A549 (cell line): ENCODE data around the gene LMF2. TPM values are rescaled to one million over a fixed set of nuclear protein-coding genes. Genes with fewer than 3 reads are reported as not detected.

Source experiments
- ATAC-seq, 2 experiments: fragments of 200-7000 bp in 1 of 2; fragments of >200 bp in 1 of 2; cut with Nextera tagmentation in 1 of 2; cut with Tn5 transposase in 1 of 2; 3 replicates each; pipeline versions ENCODE4 v1.8.0 to v1.9.1; 2018 to 2020; ENCODE audit warnings: mild to moderate bottlenecking in 1 of 2, moderate library complexity in 1 of 2
- CTCF ChIA-PET: fragments of 300-600 bp; sonication (Branson Sonifier 250); formaldehyde crosslinking; extraction: SDS; loops from one replicate; lab custom pipeline; 2021; ENCODE audit warnings: antibody characterized with exemption, inconsistent platforms; lab: Yijun Ruan, JAX
- POLR2A ChIA-PET: fragments of 350-600 bp; formaldehyde crosslinking; extraction: SDS; loops from one replicate; lab custom pipeline; 2021; ENCODE audit warnings: antibody characterized with exemption, inconsistent platforms; lab: Yijun Ruan, JAX
- DNase-seq, 2 experiments: peaks; one replicate each; pipeline versions ENCODE4 v3.0.0 to v3.0.0-alpha.2; 2011 to 2016; ENCODE audit warnings: low read depth in 1 of 2, low spot score in 1 of 2
- FAIRE-seq: peaks from 2 replicates; lab custom pipeline; 2011; peaks lifted over from hg19 to GRCh38; lab: Jason Lieb, UNC
- H3K27ac ChIP-seq, 2 experiments: fragments of >200 bp; sonication (Bioruptor Twin); formaldehyde crosslinking; 3 replicates each; pipeline ENCODE4 v1.5.1; 2016 to 2017
- H3K4me1 ChIP-seq: fragments of >200 bp; sonication (Bioruptor Twin); formaldehyde crosslinking; 3 replicates; pipeline ENCODE4 v1.6.1; 2016
- H3K4me2 ChIP-seq: fragments of >200 bp; sonication (Bioruptor Twin); formaldehyde crosslinking; 3 replicates; pipeline ENCODE4 v1.6.1; 2016
- H3K4me3 ChIP-seq: fragments of >200 bp; sonication (Bioruptor Twin); formaldehyde crosslinking; 3 replicates; pipeline ENCODE4 v1.5.1; 2016
- H3K9me3 ChIP-seq: fragments of >200 bp; sonication (Bioruptor Twin); formaldehyde crosslinking; 3 replicates; pipeline ENCODE4 v1.6.1; 2016
- CBX2 ChIP-seq: fragments of 200-600 bp; sonication (generic); IDR thresholded peaks from 2 replicates; pipeline ENCODE4 v1.6.1; 2016; ENCODE audit warnings: low read depth, mild to moderate bottlenecking, borderline replicate concordance
- CHD2 ChIP-seq: fragments of 150-350 bp; IDR thresholded peaks from 2 replicates; pipeline ENCODE4 v1.6.1; 2014; ENCODE audit warnings: low read length; ENCODE audit not compliant: partially characterized antibody
- CHD4 ChIP-seq: fragments of 200-600 bp; sonication (generic); IDR thresholded peaks from 2 replicates; pipeline ENCODE4 v1.6.1; 2016; ENCODE audit warnings: antibody characterized with exemption, mild to moderate bottlenecking, borderline replicate concordance
- EHF ChIP-seq: fragments of 250-450 bp; sonication (Bioruptor Pico); IDR thresholded peaks from 2 replicates; pipeline ENCODE4 v1.5.0; 2020; ENCODE audit warnings: mild to moderate bottlenecking
- EP300 ChIP-seq, 2 experiments: fragments of >200 bp; sonication (Bioruptor Twin); formaldehyde crosslinking; IDR thresholded peaks; 2 replicates in 1 of 2; 3 replicates in 1 of 2; pipeline ENCODE4 v1.6.1; 2016 to 2017
- FOSB ChIP-seq: fragments of 250-450 bp; sonication (Bioruptor Pico); IDR thresholded peaks from 2 replicates; pipeline ENCODE4 v1.5.0; 2020; ENCODE audit warnings: mild to moderate bottlenecking, moderate library complexity
- FOSL2 ChIP-seq, 2 experiments: fragments of 450-650 bp in 1 of 2; fragments of >200 bp in 1 of 2; sonication (Bioruptor Twin) in 1 of 2; formaldehyde crosslinking; IDR thresholded peaks; 2 replicates each; pipeline versions ENCODE4 v1.5.0 to v1.6.1; 2016 to 2020; ENCODE audit warnings: mild to moderate bottlenecking in 1 of 2, moderate library complexity in 1 of 2
- FOXS1 ChIP-seq: fragments of 250-450 bp; sonication (Bioruptor Pico); IDR thresholded peaks from 2 replicates; pipeline ENCODE4 v1.5.0; 2020; ENCODE audit warnings: mild to moderate bottlenecking, moderate library complexity
- HDAC2 ChIP-seq: fragments of 200-600 bp; sonication (generic); IDR thresholded peaks from 2 replicates; pipeline ENCODE4 v1.6.1; 2016
- HEYL ChIP-seq: fragments of 250-450 bp; sonication (Bioruptor Pico); IDR thresholded peaks from 2 replicates; pipeline ENCODE4 v1.8.0; 2021; ENCODE audit warnings: mild to moderate bottlenecking, moderate library complexity
- HOXB13 ChIP-seq: fragments of 250-450 bp; sonication (Bioruptor Pico); IDR thresholded peaks from 2 replicates; pipeline ENCODE4 v1.5.0; 2020; ENCODE audit warnings: low read depth, mild to moderate bottlenecking, moderate library complexity
- HOXB5 ChIP-seq: fragments of 250-450 bp; sonication (Bioruptor Pico); IDR thresholded peaks from 2 replicates; pipeline ENCODE4 v1.5.0; 2020; ENCODE audit warnings: mild to moderate bottlenecking, moderate library complexity
- JUN ChIP-seq, 2 experiments: fragments of >200 bp; sonication (Bioruptor Twin); formaldehyde crosslinking; IDR thresholded peaks; 2 replicates in 1 of 2; 3 replicates in 1 of 2; pipeline ENCODE4 v1.6.1; 2016 to 2017
- KDM1A ChIP-seq: fragments of 200-600 bp; sonication (generic); IDR thresholded peaks from 2 replicates; pipeline ENCODE4 v1.6.1; 2016; ENCODE audit warnings: low read depth, mild to moderate bottlenecking
- MAFK ChIP-seq: fragments of 450-650 bp; IDR thresholded peaks from 2 replicates; pipeline ENCODE4 v1.6.1; 2014; ENCODE audit not compliant: partially characterized antibody
- MYC ChIP-seq: IDR thresholded peaks from 2 replicates; pipeline ENCODE4 v1.6.1; 2012; ENCODE audit warnings: mild to moderate bottlenecking, inconsistent platforms, low read length, improper control_type of control experiment, borderline replicate concordance
- PHF8 ChIP-seq: fragments of 200-600 bp; sonication (generic); IDR thresholded peaks from 2 replicates; pipeline ENCODE4 v1.6.1; 2016; ENCODE audit warnings: low read depth, mild to moderate bottlenecking, antibody characterized with exemption, moderate library complexity, borderline replicate concordance
- POLR2A ChIP-seq: IDR thresholded peaks from 2 replicates; pipeline ENCODE4 v1.6.1; 2012; ENCODE audit warnings: mild to moderate bottlenecking, low read length
- POLR2AphosphoS2 ChIP-seq: conservative IDR thresholded peaks from 2 replicates; pipeline ENCODE4 v1.6.1; 2012; ENCODE audit warnings: low read length, improper control_type of control experiment, inconsistent platforms
- RCOR1 ChIP-seq: fragments of 150-350 bp; IDR thresholded peaks from 2 replicates; pipeline ENCODE4 v1.6.1; 2014; ENCODE audit warnings: antibody characterized with exemption, low read length, low read depth
- TP53 ChIP-seq: fragments of 250-450 bp; sonication (Bioruptor Pico); IDR thresholded peaks from 2 replicates; pipeline ENCODE4 v1.5.0; 2021; ENCODE audit warnings: mild to moderate bottlenecking, moderate library complexity
- WGBS: methylation state at CpG from one replicate; pipeline ENCODE4 v1.1.6; 2017; ENCODE audit errors: missing lambda C conversion rate; 5-methylcytosine and 5-hydroxymethylcytosine counted together
- polyA plus RNA-seq, 4 experiments: library from polyadenylated mRNA; depleted of rRNA in 3 of 4; stranded (reverse); fragments of >200 nt; fragmentation: RNase III in 1 of 4; extraction: RNeasy Plus Mini Kit Qiagen cat#74134 plus additional on column Dnase treatment in 1 of 4; gene quantifications; 2 replicates in 3 of 4; 3 replicates in 1 of 4; pipeline ENCODE4 v1.2.3, GENCODE V29; 2011 to 2017
- TF ChIP-seq, protein P1 (sequence below): fragments of 200-600 bp; sonication (generic); IDR thresholded peaks from 2 replicates; pipeline ENCODE4 v1.6.1; 2016; ENCODE audit warnings: antibody characterized with exemption, mild to moderate bottlenecking, moderate library complexity

LMF2 gene
- polyA plus RNA-seq, 2 of the 4 experiments (the other 2 are of a cell fraction) = 13.0 to 32.5 TPM

DNA sequence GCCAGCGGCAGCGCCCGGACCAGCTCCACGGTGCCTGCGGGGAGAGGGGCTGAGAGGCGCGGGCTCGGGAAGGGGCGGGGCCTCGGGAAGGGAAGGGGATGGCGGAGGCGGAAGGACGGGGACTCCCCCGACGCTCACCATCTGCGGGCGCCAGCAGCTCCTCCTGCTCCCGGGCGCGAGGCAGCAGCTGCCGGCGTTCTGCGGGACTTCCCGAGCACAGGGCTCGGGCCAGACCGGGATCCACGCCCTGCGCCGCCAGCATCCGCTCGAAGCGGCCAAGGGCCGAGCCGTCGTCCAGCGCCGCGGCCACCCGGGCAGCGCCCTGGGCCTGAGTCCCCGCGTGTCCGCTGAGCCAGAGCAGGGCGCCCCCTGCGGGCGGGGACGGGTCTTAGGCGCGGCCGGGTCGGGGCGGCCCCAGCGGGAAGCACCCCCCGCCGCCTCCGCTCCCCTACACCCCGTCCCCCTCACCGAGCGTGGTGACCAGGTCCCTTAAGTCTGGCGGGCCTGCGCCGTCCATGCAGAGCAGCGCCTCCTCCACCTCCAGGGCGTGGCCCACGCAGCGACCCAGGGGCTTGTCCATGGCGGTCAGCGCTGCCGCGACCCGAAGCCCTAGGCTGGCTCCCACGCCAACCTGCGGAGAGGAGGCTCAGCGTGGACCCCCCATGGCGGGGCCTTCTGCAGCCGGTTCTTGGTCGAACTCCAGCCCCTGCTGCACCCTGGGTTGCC, 18.8 kb upstream of the LMF2 start (continued):
- 0 out of 2 replicates have a peak, but pooled peaks have one; percentile 17 for TF ChIP-seq MYC
- no peak for TF ChIP-seq CBX2
- no peak for TF ChIP-seq KDM1A
- no peak for TF ChIP-seq EP300 (IDR thresholded peaks at IDR 0.05)
- TF ChIP-seq RCOR1 = no peak
- no peak for TF ChIP-seq CHD2
- TF ChIP-seq MAFK = no peak
- peak; percentile 39; the same call in 1 of the 2 replicates for TF ChIP-seq PHF8
- TF ChIP-seq HOXB5 (CRISPR knock-in tag) = no peak
- no peak for TF ChIP-seq POLR2AphosphoS2
- no peak for TF ChIP-seq HDAC2
- TF ChIP-seq FOXS1 (CRISPR knock-in tag) = no peak
- no peak for TF ChIP-seq FOSB (CRISPR knock-in tag)
- no peak for TF ChIP-seq HOXB13 (CRISPR knock-in tag)
- TF ChIP-seq POLR2A = peak; percentile 23
- TF ChIP-seq EHF (CRISPR knock-in tag) = no peak
- no peak for TF ChIP-seq HEYL
- TF ChIP-seq FOSL2 (IDR thresholded peaks at IDR 0.05) = no peak
- no peak for TF ChIP-seq FOSL2 (CRISPR knock-in tag; IDR thresholded peaks at IDR 0.05)
- 0 out of 2 replicates have a peak, but pooled peaks have one; percentile 10 for TF ChIP-seq TP53 (CRISPR knock-in tag)
- TF ChIP-seq, protein P1, sequence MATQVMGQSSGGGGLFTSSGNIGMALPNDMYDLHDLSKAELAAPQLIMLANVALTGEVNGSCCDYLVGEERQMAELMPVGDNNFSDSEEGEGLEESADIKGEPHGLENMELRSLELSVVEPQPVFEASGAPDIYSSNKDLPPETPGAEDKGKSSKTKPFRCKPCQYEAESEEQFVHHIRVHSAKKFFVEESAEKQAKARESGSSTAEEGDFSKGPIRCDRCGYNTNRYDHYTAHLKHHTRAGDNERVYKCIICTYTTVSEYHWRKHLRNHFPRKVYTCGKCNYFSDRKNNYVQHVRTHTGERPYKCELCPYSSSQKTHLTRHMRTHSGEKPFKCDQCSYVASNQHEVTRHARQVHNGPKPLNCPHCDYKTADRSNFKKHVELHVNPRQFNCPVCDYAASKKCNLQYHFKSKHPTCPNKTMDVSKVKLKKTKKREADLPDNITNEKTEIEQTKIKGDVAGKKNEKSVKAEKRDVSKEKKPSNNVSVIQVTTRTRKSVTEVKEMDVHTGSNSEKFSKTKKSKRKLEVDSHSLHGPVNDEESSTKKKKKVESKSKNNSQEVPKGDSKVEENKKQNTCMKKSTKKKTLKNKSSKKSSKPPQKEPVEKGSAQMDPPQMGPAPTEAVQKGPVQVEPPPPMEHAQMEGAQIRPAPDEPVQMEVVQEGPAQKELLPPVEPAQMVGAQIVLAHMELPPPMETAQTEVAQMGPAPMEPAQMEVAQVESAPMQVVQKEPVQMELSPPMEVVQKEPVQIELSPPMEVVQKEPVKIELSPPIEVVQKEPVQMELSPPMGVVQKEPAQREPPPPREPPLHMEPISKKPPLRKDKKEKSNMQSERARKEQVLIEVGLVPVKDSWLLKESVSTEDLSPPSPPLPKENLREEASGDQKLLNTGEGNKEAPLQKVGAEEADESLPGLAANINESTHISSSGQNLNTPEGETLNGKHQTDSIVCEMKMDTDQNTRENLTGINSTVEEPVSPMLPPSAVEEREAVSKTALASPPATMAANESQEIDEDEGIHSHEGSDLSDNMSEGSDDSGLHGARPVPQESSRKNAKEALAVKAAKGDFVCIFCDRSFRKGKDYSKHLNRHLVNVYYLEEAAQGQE = no peak
- no peak for TF ChIP-seq CHD4

DNA sequence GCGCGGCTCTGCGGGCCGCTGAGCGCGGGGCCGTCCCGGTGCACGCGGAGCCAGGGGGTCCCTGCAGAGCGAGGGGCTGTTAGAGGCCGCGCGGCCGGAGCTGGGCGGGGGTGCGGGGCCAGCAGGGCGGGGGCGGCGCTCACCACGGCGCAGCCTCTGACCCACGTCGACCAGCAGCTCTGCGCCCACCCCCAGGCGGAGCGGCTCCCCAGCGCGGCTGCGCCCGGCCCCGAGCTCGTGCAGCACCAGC, 18.3 kb upstream of the LMF2 start:
- no peak for FAIRE-seq
- Histone ChIP-seq H3K4me2 (peak overlapping the region; percentile 96), H3K4me1 (peaks cover 20% of the 10 kb centered on the region), H3K27ac (peak overlapping the region; percentile 92 to 99), H3K4me3 (peak overlapping the region; percentile 70), H3K9me3 (no peaks in the 10 kb centered on the region)
- ChIA-PET CTCF (interaction anchor here (0.7 to 2.7 kb wide), 33 partner anchors 9 to 385 kb away, joined by 3 to 31 read pairs (median 4); partner anchors contain the start of genes KLHDC7B, LMF2, NCAPH2 and SYCE3), POLR2A (interaction anchor here (0.9 to 2.8 kb wide), 8 partner anchors 14 to 335 kb away, joined by 3 to 36 read pairs (median 6); partner anchors contain the start of genes CHKB, KLHDC7B, LMF2 and NCAPH2)
- peak; percentile 8 to 23; a peak in 3 of 6 replicates for ATAC-seq
- no CpG with 5 or more reads among the region's 33 CpGs for WGBS
- TF ChIP-seq JUN (IDR thresholded peaks at IDR 0.05) (peak; percentile 16 to 39; a peak in 1 of 5 replicates), PHF8 (no peak)
- no peak for DNase-seq
